ENCODE results near the gene SMCHD1.

DNA sequence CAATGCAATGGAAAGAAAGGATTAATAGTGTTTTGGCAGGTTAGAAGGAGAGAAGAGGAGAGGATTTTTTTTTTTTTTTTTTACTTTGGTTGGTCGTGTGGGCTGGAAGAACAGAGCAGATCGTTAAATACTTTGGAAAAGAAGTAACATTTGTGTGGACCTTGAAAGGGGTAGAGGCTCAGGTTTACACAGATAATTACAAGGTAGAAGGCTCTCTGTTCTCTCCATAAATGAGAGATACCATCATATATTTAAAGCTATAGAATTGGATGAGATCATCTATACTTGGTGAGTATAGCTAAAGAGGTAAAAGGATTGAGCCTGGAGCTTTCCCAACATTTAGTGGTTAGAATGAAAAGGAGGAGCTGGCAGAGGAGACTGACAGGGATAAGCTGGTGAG is 49.0 kb downstream of the SMCHD1 start:
- TF ChIP-seq POLR2A (IDR thresholded peaks at IDR 0.05) = no peak
- TF ChIP-seq, protein P1, sequence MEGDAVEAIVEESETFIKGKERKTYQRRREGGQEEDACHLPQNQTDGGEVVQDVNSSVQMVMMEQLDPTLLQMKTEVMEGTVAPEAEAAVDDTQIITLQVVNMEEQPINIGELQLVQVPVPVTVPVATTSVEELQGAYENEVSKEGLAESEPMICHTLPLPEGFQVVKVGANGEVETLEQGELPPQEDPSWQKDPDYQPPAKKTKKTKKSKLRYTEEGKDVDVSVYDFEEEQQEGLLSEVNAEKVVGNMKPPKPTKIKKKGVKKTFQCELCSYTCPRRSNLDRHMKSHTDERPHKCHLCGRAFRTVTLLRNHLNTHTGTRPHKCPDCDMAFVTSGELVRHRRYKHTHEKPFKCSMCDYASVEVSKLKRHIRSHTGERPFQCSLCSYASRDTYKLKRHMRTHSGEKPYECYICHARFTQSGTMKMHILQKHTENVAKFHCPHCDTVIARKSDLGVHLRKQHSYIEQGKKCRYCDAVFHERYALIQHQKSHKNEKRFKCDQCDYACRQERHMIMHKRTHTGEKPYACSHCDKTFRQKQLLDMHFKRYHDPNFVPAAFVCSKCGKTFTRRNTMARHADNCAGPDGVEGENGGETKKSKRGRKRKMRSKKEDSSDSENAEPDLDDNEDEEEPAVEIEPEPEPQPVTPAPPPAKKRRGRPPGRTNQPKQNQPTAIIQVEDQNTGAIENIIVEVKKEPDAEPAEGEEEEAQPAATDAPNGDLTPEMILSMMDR (IDR thresholded peaks at IDR 0.05) = no peak

Measured in lower leg skin (tissue), 3 donors.